ENCODE results near the gene TNFRSF1B. TPM values are rescaled to one million over a fixed set of nuclear protein-coding genes. Genes with fewer than 3 reads are reported as not detected.

TNFRSF1B gene
- total RNA-seq, 1 donor from 2014 or later: 5.1 TPM

DNA sequence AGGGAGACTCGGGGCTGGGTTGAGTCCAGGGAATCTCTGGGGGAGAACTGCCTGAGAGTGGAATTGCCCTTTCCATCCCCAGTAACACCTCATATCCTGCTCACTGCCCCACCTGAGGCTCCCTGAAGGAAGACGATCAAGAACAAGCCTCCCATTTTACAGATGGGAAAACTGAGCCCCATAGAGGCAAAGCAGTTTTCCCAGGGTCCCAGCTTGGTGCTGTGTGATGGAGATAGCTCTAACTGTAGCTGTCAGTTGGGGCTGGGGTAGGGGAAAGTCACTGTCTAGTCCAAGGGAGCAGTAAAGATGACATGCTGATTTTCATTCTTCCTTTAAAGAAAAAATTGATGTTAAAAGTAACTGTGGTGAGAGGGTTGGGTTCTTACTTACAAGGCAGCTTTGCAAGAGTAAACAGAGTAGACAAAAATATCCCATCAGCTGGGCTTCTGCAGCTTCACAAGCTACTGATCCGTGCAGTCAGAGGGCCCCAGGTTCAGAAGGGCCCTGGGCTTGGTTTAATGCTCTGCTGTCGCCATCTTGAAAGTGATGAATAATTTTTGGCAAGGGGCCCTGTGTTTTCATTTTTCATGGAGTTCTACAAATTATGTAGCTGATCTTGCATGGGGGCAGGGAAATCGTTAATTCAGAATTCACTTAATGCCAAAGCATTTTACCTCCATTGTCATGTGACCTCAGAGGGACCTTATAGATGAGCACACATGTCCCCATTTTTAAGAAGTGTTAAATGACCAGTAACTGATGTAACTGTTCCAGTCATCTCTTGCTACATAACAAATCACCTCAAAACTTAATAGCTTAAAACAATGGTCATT is 17.6 kb upstream of the TNFRSF1B start:
- no peaks in the 10 kb centered on the region for H3K4me1 Mint-ChIP-seq (ENCODE audit: low read depth, unreplicated experiment)
- TF ChIP-seq, protein P1, sequence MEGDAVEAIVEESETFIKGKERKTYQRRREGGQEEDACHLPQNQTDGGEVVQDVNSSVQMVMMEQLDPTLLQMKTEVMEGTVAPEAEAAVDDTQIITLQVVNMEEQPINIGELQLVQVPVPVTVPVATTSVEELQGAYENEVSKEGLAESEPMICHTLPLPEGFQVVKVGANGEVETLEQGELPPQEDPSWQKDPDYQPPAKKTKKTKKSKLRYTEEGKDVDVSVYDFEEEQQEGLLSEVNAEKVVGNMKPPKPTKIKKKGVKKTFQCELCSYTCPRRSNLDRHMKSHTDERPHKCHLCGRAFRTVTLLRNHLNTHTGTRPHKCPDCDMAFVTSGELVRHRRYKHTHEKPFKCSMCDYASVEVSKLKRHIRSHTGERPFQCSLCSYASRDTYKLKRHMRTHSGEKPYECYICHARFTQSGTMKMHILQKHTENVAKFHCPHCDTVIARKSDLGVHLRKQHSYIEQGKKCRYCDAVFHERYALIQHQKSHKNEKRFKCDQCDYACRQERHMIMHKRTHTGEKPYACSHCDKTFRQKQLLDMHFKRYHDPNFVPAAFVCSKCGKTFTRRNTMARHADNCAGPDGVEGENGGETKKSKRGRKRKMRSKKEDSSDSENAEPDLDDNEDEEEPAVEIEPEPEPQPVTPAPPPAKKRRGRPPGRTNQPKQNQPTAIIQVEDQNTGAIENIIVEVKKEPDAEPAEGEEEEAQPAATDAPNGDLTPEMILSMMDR (IDR thresholded peaks at IDR 0.05; ENCODE audit: partially characterized antibody, unreplicated experiment): no peak
- no peak overlapping the region for H3K27ac Mint-ChIP-seq (ENCODE audit: unreplicated experiment)

DNA sequence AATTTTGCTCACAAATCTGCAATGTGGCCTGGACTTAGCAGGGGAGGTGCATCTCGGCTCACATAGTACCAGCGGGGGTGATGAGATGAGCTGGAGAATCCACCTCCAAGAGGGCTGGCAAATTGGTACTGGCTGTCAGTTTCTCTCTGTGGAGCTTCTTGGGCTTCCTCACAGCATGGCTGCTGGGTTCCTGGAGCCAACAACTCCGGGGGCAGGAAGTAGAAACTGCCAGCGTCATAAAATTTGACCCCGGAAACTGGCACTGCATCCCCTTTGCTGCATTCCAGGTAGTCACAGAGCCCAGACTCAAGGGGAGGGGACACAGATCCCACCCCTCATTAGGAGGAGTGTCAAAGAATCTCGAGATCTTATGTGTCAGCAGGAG is 17.0 kb upstream of the TNFRSF1B start:
- H3K4me3 Mint-ChIP-seq (ENCODE audit: unreplicated experiment): no peak overlapping the region
- no peaks in the 10 kb centered on the region for H3K4me1 Mint-ChIP-seq (ENCODE audit: low read depth, unreplicated experiment)
- H3K36me3 Mint-ChIP-seq (ENCODE audit: unreplicated experiment): no peaks in the 10 kb centered on the region
- H3K9me3 Mint-ChIP-seq (ENCODE audit: unreplicated experiment): peaks cover 3% of the 10 kb centered on the region
- no peak for DNase-seq
- no peak overlapping the region for H3K27ac Mint-ChIP-seq (ENCODE audit: unreplicated experiment)
- TF ChIP-seq, protein P1 (IDR thresholded peaks at IDR 0.05; ENCODE audit: partially characterized antibody, unreplicated experiment): no peak
- peaks cover 4% of the 10 kb centered on the region for H3K27me3 Mint-ChIP-seq (ENCODE audit: unreplicated experiment)

More for the DNA sequence above, 17.6 kb upstream of the TNFRSF1B start:
- Mint-ChIP-seq H3K27me3 (ENCODE audit: unreplicated experiment) (peaks cover 4% of the 10 kb centered on the region), H3K9me3 (ENCODE audit: unreplicated experiment) (peaks cover 3% of the 10 kb centered on the region), H3K4me3 (ENCODE audit: unreplicated experiment) (no peak overlapping the region), H3K36me3 (ENCODE audit: unreplicated experiment) (no peaks in the 10 kb centered on the region)
- no peak for DNase-seq

DNA sequence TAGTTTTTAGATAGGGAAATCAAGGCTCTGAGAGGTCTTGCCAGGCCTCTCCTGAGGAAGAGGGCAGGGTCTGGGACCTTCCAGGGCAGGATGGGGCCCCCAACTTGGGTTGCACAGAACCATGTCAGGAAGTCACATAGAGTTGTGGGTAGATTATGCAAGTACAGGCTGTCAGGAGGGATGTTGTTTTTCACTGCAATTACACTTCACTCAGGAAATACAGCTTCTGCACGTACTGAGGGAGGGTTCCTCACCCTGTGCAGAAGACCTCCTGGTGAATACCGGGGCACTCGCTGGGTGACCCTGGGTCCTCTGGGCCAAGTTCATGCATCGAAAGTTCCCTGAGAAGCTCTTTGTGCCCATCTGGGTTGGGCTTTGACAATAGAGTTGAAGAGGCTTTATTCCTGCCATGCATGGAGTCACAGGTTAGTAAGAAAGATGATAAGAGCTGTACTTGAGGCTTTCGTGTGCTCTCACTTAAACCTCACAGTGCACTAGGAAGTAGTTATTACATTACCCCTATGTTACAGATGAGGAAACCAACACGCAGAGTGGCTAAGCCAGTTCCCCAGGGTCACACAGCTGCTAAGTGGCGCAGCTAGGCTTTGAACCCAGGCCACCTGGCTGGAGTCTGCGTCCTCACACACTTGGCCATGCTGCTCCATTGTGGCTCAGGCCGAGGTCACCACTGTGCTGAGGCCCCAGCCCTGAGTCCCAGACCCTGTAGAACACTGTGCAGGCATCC is 16.2 kb upstream of the TNFRSF1B start:
- no peak for DNase-seq
- Mint-ChIP-seq H3K27me3 (ENCODE audit: unreplicated experiment) (peaks cover 5% of the 10 kb centered on the region), H3K9me3 (ENCODE audit: unreplicated experiment) (peaks cover 3% of the 10 kb centered on the region), H3K4me3 (ENCODE audit: unreplicated experiment) (no peak overlapping the region), H3K36me3 (ENCODE audit: unreplicated experiment) (no peaks in the 10 kb centered on the region), H3K27ac (ENCODE audit: unreplicated experiment) (no peak overlapping the region), H3K4me1 (ENCODE audit: low read depth, unreplicated experiment) (no peaks in the 10 kb centered on the region)
- TF ChIP-seq, protein P1 (IDR thresholded peaks at IDR 0.05; ENCODE audit: partially characterized antibody, unreplicated experiment): no peak

DNA sequence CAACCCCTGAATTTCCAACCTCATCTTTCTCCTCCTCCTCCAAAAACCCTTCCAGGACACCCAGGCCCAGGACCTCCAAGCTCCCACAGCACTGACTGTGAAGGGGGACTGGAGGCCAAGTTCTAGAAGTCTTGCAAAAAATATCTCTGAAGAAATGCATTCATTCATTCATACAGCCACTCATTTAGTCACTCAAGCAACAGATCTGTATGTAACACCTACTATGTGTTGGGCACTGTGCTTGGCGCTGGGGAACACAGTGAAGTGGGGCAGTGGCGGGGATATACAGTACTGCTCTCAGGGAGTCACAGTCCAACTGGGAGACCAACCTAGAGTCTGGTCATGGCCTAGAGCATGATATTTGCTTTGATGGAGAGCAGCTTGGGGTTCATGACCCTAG is 15.3 kb upstream of the TNFRSF1B start:
- DNase-seq: no peak
- no peak overlapping the region for H3K27ac Mint-ChIP-seq (ENCODE audit: unreplicated experiment)
- TF ChIP-seq, protein P1 (IDR thresholded peaks at IDR 0.05; ENCODE audit: partially characterized antibody, unreplicated experiment): no peak
- H3K27me3 Mint-ChIP-seq (ENCODE audit: unreplicated experiment): peaks cover 5% of the 10 kb centered on the region
- no peak overlapping the region for H3K4me3 Mint-ChIP-seq (ENCODE audit: unreplicated experiment)
- peaks cover 4% of the 10 kb centered on the region for H3K9me3 Mint-ChIP-seq (ENCODE audit: unreplicated experiment)
- no peaks in the 10 kb centered on the region for H3K36me3 Mint-ChIP-seq (ENCODE audit: unreplicated experiment)
- no peaks in the 10 kb centered on the region for H3K4me1 Mint-ChIP-seq (ENCODE audit: low read depth, unreplicated experiment)
